Esophagus muscularis mucosa (tissue), 4 donors: ENCODE measurements around the gene ATXN10.
"Not testable (repeated sequence)": the region's sequence is repeated elsewhere in the genome, so short reads cannot be mapped to it uniquely, and the experiment has no call there.

Source experiments
- EP300 ChIP-seq: sonication (generic); formaldehyde crosslinking; IDR thresholded peaks from one replicate; pipeline ENCODE4 v1.6.1; 2017; ENCODE audit warnings: antibody characterized with exemption
- POLR2A ChIP-seq: fragments of 450-650 bp; IDR thresholded peaks from one replicate; pipeline ENCODE4 v1.6.1; 2017; ENCODE audit warnings: antibody characterized with exemption, moderate library complexity, mild to moderate bottlenecking, low read depth
- POLR2AphosphoS5 ChIP-seq, 2 donors: sonication (generic); formaldehyde crosslinking; IDR thresholded peaks; one replicate each; pipeline ENCODE4 v1.6.1; 2017; ENCODE audit warnings: antibody characterized with exemption in 2 of 2
- TF ChIP-seq, protein P1 (sequence below), 3 experiments: fragments of 200-600 bp in 2 of 3; fragments of 450-650 bp in 1 of 3; sonication (generic) in 2 of 3; IDR thresholded peaks; one replicate each; pipeline ENCODE4 v1.5.1; 2017 to 2019; ENCODE audit warnings: antibody characterized with exemption in 3 of 3, mild to moderate bottlenecking in 2 of 3, moderate library complexity in 1 of 3

DNA sequence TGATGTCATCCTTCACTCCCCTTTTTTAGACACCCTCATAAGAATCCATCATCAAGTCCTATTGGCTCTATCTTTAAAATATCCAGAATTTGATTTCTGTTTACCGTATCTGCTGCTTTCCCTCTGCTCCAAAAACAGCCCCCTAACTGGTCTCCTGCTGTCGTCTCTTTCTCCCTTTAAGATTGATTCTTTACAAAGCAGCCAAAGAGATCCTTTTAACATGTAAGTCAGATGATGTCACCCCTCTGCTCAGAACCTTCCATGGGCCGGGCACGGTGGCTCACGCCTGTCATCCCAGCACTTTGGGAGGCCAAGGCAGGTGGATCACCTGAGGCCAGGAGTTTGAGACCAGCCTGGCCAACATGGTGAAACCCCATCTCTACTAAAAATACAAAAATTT is 11.1 kb downstream of the ATXN10 start:
- TF ChIP-seq, protein P1, sequence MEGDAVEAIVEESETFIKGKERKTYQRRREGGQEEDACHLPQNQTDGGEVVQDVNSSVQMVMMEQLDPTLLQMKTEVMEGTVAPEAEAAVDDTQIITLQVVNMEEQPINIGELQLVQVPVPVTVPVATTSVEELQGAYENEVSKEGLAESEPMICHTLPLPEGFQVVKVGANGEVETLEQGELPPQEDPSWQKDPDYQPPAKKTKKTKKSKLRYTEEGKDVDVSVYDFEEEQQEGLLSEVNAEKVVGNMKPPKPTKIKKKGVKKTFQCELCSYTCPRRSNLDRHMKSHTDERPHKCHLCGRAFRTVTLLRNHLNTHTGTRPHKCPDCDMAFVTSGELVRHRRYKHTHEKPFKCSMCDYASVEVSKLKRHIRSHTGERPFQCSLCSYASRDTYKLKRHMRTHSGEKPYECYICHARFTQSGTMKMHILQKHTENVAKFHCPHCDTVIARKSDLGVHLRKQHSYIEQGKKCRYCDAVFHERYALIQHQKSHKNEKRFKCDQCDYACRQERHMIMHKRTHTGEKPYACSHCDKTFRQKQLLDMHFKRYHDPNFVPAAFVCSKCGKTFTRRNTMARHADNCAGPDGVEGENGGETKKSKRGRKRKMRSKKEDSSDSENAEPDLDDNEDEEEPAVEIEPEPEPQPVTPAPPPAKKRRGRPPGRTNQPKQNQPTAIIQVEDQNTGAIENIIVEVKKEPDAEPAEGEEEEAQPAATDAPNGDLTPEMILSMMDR (IDR thresholded peaks at IDR 0.05) = not testable (repeated sequence)
- TF ChIP-seq POLR2A; POLR2AphosphoS5 (IDR thresholded peaks at IDR 0.05); EP300: not testable (repeated sequence)
